ENCODE measurements around the gene ATP6V0D1.

The ATP6V0D1 gene

DNA sequence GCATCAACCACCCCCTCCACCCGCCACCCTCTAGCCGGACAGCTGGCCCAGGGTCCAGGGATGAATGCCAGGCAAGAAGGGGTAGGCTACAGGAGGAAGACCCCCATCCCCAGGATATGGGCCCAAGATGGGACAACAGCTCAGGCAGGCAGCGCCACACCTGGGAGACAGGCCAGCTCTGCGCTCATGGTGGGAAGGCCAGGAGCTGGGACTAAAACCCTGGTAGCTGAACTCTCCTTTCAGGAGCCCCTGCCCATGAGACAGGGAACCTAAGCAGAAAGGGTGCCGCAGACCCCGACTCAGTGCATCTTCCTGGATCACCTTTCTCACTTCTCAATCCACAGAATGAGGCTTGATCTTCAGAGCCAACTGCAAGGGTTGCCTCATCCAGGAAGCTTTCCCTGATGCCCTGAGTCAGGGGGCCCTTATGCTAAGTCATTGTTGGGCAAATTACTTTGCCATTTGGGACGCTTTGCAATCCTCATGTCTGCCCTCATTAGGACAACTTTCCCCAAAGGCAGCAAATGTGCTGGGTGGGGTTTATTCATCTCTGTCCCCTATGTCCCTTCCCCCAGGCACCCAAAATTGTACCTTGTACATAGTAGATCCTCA lies 73.7 kb downstream of the ATP6V0D1 start:
- peak; percentile 63 for DNase-seq (ENCODE audit: low read depth)

DNA sequence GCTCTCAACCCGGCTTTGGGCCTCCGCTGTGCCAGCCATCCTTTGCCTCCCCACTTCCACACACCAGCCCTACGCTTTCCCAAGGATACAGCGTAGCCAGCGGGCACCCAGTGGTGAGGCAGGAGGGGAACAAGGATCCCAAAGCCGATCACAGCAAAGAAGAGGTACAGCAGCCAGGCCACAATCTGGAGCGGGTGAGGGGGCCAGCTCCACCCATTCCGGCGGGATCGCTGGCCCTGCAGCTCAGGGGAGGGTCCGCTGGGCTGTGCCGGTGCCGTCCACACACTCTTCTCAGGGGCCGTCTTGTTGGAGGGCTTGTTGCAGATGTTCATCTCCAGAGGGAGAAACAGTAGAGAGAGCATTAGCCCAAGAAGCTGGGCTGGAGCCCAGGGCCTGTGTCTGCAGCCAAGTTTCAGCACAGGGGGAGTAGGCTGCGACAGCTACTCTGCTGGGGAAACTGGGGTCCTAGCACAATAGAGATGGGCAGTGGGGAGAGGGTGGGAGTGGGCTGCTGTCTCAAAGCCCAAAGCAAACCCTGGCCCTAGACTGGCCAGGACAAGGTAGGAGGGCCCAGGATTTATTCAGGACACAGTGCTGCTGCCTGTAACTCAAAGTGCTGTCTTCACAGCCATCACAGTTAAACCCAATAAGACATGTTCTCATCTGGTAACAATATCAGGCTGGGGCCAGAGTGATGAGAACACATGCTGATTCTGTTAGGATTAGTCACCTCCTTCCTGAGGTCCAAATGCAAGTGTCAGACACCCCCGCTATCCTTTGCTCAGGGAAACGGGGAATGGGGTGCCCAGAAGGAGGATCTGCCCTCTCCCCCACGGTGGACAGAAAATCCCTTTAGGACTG lies 74.6 kb downstream of the ATP6V0D1 start:
- DNase-seq (ENCODE audit: low read depth): peak; percentile 90

DNA sequence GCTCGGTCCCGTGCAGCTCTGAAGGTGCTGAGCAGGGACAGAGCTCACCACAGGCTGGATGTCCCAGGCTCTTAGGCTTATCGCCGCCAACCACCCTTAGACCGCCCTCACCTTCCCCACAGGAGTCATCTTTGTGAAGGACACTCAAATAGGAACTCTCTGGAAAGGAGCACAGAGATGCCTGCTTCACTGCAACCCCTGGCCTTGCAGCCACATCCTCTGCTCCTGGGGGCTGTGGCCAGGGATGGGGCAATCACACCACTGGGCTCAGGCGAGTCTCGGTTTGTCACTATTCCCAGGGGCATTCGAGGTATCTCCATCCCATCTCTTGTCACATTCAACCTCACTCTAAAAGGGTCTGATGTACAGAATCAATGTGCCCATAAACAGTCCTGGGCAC lies 75.6 kb downstream of the ATP6V0D1 start:
- DNase-seq (ENCODE audit: low read depth): no peak

DNA sequence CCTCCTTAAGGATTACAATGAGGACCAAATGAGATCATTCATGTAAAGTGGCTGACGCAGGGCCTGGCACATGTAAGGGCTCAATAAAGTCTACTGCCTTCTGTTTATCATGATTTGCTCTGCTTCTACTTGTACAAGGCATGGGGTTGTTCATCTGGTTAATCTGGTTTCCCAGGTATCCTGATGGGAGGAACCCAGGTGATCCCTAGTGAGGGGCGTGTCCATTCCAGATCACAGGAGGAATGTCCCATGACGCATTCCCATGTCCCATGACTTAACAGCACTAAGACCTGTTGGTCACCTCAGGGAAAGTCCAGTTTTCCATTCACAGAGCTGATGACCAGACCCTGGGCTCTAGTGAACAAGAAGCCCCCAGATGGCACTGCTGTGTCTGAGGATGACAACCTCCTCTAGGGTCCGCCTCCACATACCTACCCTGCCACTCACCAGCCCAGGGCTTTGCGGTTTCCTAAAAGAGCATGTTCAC lies 76.2 kb downstream of the ATP6V0D1 start:
- peak; percentile 30 for DNase-seq (ENCODE audit: low read depth)

DNA sequence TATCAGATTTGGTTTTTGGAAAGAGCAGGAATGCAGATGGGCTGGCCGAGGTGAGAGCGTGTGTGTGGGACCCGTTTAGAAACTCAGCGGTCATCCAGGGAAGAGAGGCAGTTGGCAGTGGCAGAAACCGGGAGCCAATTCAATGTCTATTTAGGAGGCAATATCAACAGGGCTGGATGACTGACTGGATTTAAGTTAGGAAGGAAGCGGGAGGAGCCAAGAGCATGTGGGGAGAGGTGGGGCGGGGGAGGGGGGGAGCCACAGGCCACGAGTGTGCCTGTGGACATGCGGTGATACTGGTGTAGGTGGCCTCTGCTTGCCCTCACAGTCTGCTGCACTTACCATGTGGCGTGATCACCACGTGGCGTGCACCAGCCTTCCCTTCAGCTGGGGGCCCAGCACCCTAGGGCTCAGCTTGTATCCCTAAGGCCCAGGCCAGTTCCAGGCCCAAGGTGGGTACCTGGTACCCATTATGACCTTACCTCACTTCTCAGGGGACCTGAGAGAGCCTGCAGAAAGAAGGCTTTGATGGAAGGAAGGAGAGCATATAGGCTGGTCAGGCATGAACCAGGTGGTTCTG lies 76.9 kb downstream of the ATP6V0D1 start:
- DNase-seq (ENCODE audit: low read depth): no peak

DNA sequence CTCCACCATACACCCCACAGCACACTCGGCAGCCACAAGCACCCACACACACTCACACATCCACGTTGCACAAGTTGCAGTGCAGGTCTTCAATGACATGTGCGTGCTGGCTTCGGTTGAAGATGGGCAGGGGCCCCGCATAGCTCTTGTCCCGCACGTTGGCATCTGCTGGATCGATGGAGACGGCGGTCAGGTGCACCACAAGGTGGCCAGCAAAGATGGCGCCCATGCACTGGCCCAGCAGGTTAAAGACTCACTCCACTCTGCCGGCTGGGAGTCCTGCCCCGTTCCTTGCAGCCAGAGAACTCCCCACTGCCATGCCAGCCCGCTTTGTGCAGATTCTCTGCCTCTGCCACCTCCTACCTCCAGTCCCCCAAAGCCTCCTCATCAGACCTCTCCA lies 80.1 kb downstream of the ATP6V0D1 start:
- no peak for DNase-seq (ENCODE audit: low read depth)

DNA sequence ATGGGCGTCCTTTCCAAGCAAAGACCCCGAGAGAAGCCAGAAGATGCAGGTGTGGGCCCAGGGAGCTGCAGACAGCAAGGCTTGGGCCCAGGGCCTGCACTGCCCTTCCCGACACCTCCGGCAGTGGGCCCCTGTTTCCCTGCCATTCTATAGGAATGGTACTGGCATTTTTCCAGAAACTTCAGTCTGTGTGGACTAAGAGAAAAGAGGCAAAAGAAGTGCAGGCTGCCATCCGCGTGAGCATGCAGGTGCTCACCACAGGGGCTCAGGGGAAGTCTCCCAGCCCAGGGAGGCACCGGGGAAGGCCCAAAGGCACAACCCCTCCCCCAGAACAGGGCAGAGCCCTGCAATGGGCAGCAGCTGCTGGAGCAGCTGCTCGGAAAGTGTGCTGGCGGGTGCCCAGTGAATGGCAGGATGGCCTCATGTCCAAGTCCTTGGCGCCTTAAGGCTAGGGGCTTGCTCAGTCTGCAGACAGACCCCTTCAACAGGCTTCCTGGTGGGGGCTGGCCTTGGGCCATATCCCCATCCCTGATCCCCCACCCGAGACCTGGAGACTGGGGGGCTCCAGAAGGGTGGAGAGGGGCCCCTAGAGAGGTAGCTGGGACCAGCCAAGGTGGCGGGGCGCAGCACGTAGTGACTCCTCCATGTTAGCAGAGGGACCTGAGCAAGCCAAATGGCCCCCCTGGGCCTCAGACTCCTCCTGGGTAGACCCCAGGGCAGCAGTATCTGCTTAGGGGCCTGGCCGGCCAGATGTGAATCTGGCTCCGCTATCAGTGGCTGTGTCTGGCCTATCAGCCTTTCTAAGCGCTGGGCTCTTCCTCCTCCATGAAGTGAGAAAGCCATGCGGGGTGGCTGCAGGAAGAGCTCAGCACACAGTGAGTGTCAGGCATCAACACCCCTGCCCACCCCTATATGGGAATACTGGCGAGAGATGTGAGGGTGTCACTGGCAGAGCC lies 80.9 kb downstream of the ATP6V0D1 start:
- no peak for DNase-seq (ENCODE audit: low read depth)

DNA sequence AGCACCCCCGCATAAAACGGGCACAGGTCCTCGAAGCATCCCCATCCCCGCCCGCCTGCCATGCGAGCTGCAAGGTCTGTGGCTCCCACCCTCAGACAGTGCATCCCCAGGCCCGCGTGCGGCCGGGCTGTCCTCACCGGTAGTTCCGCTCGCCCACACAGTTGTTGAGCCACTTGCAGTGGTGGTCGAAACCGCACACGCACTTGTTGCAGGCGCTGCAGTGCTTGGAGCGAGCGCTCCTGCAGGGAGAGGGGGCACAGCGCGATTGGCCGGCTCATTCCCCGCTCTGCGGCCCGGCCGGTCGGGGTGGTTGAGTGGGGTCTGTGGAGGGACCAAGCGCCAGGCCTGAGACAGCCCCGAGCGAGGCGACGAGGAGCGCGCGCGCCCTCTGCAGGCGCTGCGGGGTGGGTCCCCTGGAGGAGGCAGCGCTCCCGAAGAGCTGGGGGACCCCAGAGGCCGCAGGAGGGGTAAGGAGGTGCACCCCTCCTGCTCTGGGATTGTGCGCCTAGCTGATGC lies 81.7 kb downstream of the ATP6V0D1 start:
- DNase-seq (ENCODE audit: low read depth): no peak

DNA sequence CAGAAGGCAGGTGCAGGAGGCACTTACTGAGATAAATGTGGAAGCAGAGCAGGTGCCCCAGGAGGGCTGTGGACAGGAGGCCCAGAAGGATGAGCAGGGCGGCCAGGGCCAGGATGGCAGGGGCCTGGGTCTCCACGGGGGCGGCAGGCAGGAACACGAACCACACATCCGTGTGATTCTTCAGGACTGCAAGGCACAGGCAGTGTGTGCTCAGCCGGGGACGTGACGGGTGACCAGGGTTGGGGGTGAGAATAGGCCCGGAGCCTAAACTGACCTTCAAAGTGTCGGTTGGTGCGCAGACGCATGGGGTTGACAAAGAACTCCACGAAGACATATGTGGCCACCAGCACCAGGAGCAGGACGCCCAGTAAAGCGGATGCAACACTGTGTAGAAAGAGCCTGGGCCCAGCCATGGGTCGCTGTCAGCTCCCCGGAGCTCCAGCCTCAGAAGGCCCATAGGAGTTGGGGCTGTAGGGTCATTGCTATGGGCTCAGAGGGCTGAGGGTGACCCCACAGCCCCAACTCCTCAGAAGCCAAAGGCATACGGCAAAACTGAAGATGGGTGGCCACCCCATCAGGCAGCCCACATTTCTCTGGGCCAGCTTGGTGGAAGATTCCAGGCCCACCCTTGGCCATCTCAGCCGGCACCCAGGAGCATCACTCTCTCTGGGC lies 82.3 kb downstream of the ATP6V0D1 start:
- DNase-seq (ENCODE audit: low read depth): no peak

DNA sequence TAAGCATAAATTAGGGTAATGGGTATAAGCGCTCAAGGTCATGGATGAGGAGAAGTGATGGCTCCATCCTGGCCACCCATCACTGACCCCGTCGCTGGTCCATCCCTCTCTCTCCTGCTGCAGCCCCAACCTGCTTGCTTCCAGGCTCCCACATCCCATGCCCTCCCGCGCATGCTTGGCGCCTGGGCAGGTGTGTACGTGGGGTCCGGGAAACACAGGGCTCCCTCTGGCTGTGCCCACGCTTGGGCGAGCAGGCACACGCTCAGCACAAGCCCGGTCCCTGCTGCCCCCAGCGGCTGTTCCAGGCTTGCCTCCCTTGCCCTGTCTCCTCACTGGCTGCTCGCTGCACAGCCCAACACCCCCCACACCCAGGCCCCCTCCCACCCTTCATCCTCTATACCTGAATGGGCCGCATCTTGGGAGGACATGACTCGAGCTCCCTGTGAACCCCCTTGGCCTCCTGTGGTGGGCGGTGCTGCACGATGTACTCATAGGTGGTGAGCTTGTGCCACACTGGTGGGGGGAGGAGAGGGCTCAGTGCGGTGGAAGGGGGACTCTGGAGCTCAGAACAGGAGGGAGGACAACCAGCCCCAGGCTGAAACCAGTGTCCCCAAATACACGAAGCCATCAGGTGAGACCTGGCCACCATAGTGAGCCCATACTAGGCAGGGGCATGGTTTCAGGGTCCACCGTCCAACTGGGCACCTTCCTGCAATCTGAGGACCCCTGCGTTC lies 83.0 kb downstream of the ATP6V0D1 start:
- no peak for DNase-seq (ENCODE audit: low read depth)

DNA sequence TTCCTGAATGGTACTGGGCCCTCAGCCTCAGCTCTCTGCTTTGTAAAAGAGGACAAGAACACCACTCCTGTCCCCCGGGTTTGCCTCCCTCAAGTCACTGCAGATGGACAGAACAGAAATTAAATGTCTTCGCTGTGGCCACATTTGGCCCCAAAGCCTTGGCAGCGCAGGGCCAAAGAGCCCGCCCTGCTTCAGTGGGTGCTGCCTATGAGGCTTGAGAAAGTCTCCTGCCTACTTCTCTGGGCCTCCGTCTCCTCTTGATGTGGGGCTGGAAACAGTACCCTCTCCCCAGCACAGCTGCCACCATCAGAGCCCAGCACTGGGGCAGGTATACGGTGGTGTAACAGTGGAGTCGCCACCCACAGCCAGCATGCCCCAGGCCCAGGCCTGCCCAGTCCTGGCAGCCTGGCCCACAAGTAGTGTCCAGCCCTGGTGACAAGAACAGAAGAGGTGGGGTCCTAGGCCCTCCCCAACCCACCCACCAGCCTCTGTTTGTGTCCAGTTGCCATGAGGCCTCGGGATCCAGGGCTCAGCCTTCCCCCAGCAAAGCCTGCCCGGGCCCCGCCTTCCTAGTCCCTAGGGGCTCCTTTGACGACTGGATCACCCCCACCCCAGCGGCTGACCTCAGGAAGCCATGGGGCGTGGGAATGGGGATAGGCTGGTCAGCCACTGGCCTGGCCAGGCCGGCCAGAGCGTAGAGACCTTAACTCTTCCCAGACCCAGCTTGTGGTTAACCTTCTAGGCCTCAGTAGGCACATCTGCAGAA lies 83.7 kb downstream of the ATP6V0D1 start:
- no peak for DNase-seq (ENCODE audit: low read depth)

DNA sequence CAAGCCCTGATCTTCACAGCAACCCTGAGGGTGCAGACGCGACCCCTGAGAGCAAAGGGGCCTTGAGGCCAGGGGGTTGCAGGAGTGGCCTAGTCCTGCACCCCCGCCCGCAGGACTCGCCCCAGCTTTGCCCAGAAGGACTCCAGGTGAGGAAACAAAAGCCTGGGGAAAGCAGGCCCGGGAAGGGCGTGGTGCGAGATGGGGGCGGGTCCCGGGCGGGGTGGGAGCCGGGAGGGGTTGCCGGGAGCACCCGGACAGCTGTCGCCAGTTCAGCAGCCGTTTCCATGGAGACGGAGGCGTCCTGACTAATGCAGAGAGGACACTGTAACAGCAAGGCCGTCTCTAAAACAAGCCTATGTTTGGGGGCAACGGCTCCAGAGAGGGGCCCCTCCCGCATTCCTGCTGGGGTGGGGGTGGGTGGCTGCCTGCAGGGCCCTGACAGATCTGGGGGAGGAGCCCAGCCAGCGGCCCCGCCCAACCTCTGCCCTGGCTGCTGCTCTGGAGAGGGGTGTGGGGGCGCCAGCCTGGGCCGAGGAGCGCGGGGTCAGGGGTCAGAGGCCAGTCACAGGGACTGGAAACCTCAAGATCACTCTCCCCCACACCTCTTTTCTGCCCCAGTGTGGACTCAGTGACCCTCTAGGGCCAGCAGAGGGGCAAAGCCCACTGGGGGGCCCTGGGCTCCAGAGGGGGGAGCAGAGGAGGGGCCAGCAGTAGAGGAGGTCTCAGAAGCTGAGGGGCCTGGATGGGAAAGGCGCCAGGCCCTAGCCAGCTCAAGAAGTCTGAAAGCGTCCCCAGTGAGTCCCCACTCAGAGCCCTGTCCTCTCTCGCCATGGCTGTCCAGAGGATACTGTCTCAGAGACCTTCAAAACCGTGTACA lies 84.6 kb downstream of the ATP6V0D1 start:
- peak; percentile 87 for DNase-seq (ENCODE audit: low read depth)

DNA sequence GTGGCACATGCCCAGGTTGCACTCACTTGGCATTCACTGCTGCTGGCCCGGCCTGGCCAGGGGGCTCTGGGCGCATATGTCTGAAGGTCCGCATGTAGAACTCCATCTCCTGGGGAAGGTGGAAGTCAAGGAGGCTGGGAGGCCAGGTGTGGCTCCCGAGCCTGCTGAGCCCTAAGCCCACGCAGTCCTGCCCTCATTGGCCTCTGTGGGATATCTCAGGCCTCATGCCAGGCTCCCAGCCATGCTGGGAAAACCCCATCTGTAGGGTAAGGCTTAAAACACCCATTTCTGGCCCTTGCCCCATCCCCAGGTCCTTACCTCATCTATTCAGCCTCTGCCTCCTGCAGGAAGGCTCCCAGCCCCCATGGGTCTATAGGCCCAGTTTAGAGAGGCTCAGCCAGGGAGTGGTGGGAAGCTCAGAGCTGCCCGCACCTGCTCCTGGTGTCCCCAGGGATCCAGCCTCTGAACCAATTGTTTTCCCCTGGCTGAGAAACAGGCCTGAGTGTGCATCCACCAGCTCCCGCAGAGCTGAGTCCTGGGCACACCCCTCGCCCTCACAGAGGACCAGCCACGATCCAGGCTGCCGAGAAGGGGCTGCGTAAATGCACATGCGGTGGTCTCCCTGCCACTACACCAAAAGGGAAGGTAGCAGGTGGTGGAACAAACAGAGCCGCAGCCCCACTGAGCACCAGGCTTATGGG lies 85.3 kb downstream of the ATP6V0D1 start:
- DNase-seq (ENCODE audit: low read depth): no peak

DNA sequence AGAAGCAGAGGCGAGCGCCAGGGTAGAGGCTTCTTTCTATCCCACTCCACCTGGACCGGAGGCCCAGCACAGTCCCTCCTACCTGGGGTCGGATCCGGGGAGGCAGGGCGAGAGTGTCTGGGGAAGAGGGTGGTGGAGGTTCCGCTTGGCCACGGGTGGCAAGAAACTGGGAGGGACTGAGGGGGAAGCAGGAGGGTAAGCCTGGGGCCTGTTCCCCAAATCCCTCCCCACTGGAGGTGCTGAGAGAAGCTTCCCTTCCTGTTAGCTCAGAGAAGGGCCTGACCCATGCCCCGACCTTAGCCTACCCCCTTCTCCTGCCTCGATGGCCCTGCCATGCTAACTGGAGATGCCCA lies 85.9 kb downstream of the ATP6V0D1 start:
- no peak for DNase-seq (ENCODE audit: low read depth)

DNA sequence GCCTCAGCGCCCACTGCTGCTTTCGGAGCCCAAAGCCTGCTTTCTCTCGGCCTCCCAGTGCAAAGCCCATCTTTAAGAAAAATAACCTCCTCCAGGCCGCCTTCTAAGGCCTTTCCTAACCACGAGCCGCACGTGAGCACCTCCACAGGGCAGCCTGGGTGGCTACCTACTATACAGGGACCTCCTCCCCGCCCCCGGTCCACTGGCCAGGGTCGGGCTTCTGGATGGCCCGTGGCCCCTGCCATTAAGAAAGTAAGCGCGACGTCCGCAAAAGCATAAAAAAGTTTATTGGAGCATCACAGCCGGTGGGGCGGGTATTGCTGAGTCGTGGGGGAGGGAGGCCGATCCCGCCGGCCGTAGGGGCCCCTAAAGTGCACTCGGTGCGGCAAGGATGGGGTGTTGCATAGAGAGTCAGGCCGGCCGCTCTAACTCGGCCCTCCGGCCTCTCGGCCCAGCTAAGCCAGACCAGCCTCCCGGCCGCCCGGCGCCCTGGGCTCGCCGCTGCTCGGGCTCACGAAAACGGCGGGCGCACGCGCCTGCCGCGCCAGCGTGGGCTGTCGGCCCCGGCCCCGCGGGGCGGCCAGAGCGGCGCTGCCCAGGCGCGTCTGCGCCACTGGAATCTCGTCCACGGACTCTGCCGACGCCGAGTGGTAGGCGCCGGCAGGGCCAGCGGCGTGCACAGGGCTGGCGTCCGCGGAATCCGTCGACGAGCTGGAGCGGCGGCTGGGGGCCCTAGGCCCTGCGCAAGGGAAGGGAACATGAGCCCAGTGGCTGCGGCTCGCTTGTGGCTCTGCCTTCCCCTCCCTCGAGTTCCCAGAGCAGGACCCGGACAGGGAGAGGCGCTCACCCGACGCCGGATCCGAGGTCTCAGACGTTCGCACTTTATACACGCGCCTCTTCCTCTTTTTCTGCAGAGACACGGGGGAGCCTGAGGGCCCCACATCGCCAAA lies 86.5 kb downstream of the ATP6V0D1 start:
- no peak for DNase-seq (ENCODE audit: low read depth)

DNA sequence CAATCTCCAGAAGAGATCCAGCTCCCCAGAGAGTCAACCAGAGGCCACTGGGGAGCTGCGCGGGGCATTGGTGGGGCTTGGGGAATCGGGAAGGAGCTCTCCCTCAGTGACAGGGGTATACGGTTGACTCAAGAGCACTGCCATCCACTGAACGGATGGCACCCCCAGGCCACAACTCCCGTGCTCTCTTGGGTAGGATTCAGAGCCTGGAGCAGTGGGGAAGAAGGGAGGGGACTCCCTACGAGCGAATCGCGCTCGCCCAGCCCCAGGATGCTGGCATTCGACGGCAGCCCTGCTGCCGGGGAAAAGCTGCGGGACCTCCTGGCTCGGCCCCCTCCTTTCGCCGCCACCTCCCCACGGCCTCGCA lies 87.2 kb downstream of the ATP6V0D1 start:
- DNase-seq (ENCODE audit: low read depth): no peak
